Hepatocyte (in vitro differentiated cells): Measurements from ENCODE around the gene PRR23E. TPM values are rescaled to one million over a fixed set of nuclear protein-coding genes. Genes with fewer than 3 reads are reported as not detected.

ENCODE experiments used
- DNase-seq: peaks from one replicate; pipeline ENCODE4 v3.0.0-alpha.2; 2016; ENCODE audit warnings: low spot score
- H2AFZ ChIP-seq: fragments of 200-600 bp; sonication (generic); 2 replicates; pipeline ENCODE4 v1.6.0; 2016; ENCODE audit warnings: antibody characterized with exemption, mild to moderate bottlenecking
- H3K27ac ChIP-seq: fragments of 200-600 bp; sonication (generic); 2 replicates; pipeline ENCODE4 v1.5.1; 2016; ENCODE audit warnings: mild to moderate bottlenecking
- H3K27me3 ChIP-seq: fragments of 200-600 bp; sonication (generic); 2 replicates; pipeline ENCODE4 v1.6.1; 2016
- H3K36me3 ChIP-seq: fragments of 200-600 bp; sonication (generic); replicated peaks from 2 replicates; pipeline ENCODE4 v1.5.1; 2016; ENCODE audit warnings: low read depth; ENCODE audit not compliant: insufficient read depth
- H3K4me1 ChIP-seq: fragments of 200-600 bp; sonication (generic); 2 replicates; pipeline ENCODE4 v1.5.1; 2016; ENCODE audit warnings: mild to moderate bottlenecking, moderate library complexity; ENCODE audit not compliant: insufficient read depth
- H3K4me2 ChIP-seq: fragments of 200-600 bp; sonication (generic); 2 replicates; pipeline ENCODE4 v1.6.0; 2016
- H3K4me3 ChIP-seq: fragments of 200-600 bp; sonication (generic); 2 replicates; pipeline ENCODE4 v1.5.1; 2016; ENCODE audit warnings: mild to moderate bottlenecking
- H3K79me2 ChIP-seq: fragments of 200-600 bp; sonication (generic); 2 replicates; pipeline ENCODE4 v1.6.0; 2017; ENCODE audit warnings: mild to moderate bottlenecking
- H3K9me2 ChIP-seq: fragments of 200-600 bp; sonication (generic); replicated peaks from 2 replicates; pipeline ENCODE4 v1.6.0; 2017; ENCODE audit warnings: mild to moderate bottlenecking; ENCODE audit not compliant: insufficient read depth
- H3K9me3 ChIP-seq: fragments of 200-600 bp; sonication (generic); 2 replicates; pipeline ENCODE4 v1.5.1; 2016; ENCODE audit warnings: low read depth, mild to moderate bottlenecking
- H4K20me1 ChIP-seq: fragments of 200-600 bp; sonication (generic); 2 replicates; pipeline ENCODE4 v1.6.0; 2016; ENCODE audit warnings: mild to moderate bottlenecking; ENCODE audit not compliant: insufficient read depth, poor library complexity, severe bottlenecking
- CTCF ChIP-seq: fragments of 200-600 bp; sonication (generic); IDR thresholded peaks from 2 replicates; pipeline ENCODE4 v1.5.1; 2016; ENCODE audit warnings: antibody characterized with exemption, mild to moderate bottlenecking; ENCODE audit not compliant: poor library complexity
- EZH2 ChIP-seq: fragments of 200-600 bp; sonication (generic); IDR thresholded peaks from 2 replicates; pipeline ENCODE4 v1.6.1; 2016; ENCODE audit warnings: antibody characterized with exemption, mild to moderate bottlenecking, borderline replicate concordance
- EZH2phosphoT487 ChIP-seq: fragments of 200-600 bp; sonication (generic); IDR thresholded peaks from one replicate; pipeline ENCODE4 v1.6.1; 2018; ENCODE audit warnings: antibody characterized with exemption, mild to moderate bottlenecking, low read depth, moderate library complexity; ENCODE audit not compliant: unreplicated experiment, severe bottlenecking
- WGBS: methylation state at CpG from one replicate; pipeline ENCODE4 v1.1.6; 2016; ENCODE audit warnings: low lambda C conversion rate; ENCODE audit errors: missing lambda C conversion rate; 5-methylcytosine and 5-hydroxymethylcytosine counted together
- polyA plus RNA-seq: library from polyadenylated mRNA; unstranded; fragments of >200 nt; fragmentation: Nextera tagmentation; extraction: Ambion mirVana; gene quantifications from 2 replicates; pipeline ENCODE4 v1.2.1, GENCODE V29; 2016
- total RNA-seq: library from RNA; depleted of rRNA; stranded (reverse); fragments of >200 nt; gene quantifications from 2 replicates; pipeline ENCODE4 v1.2.3, GENCODE V29; 2014

Gene PRR23E
- total and polyA plus RNA-seq, 2 experiments from 2014 or later: not detected

- Histone ChIP-seq H4K20me1 (no peaks in the 10 kb centered on the region), H3K4me3 (no peak overlapping the region), H3K27me3 (peaks cover 6% of the 10 kb centered on the region), H3K79me2 (no peaks in the 10 kb centered on the region), H3K4me1 (peaks cover 18% of the 10 kb centered on the region), H3K9me3 (no peaks in the 10 kb centered on the region), H3K4me2 (no peak overlapping the region), H2AFZ (no peak overlapping the region), H3K36me3 (no peaks in the 10 kb centered on the region), H3K27ac (no peak overlapping the region), H3K9me2 (no peaks in the 10 kb centered on the region)
- TF ChIP-seq EZH2: no peak
- no peak for TF ChIP-seq EZH2phosphoT487
- TF ChIP-seq CTCF: no peak
- 91% methylated on average over 6 of the region's 6 CpGs for WGBS
- no peak for DNase-seq
Observed at GRCh38 chr3:127145266-127145665, 47.7 kb upstream of the PRR23E start.

DNA sequence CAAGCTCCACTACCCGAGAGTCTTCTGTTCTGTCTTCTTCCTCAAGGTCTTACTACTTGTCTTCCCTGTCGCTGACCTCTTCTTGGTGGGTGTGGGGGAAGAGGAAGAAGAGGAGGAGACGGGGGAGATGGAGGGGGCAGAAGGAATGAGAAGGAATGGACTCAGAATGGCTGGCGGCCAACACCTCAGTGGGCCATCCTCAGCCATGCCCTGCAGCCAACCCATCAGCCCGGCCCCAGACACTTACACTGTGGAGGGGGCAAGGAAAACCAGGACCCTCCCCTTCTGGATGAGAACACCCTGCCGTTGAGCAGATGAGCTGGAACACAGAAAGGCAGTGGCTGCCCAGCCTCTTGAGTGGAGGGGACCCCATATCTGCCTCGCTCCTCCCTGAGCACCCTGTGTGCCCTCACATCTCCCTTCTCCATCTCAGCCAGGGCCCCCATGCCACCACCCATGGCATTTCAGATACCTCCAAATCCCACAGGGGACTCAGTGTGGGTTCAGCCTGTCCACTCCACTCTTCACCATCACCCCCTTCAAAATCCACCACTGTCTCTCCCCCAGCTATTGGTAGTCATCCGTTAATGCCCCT lies 45.5 kb upstream of the PRR23E start:
- no peaks in the 10 kb centered on the region for H3K36me3 ChIP-seq
- no peaks in the 10 kb centered on the region for H3K9me3 ChIP-seq
- H3K79me2 ChIP-seq: no peaks in the 10 kb centered on the region
- no peak overlapping the region for H3K27ac ChIP-seq
- H3K9me2 ChIP-seq: no peaks in the 10 kb centered on the region
- no peak for DNase-seq
- H3K4me3 ChIP-seq: no peak overlapping the region
- no peak for TF ChIP-seq EZH2
- no peak for TF ChIP-seq CTCF
- no peak for TF ChIP-seq EZH2phosphoT487
- H3K4me1 ChIP-seq: peaks cover 8% of the 10 kb centered on the region
- H3K4me2 ChIP-seq: no peak overlapping the region
- peaks cover 6% of the 10 kb centered on the region for H3K27me3 ChIP-seq
- no peaks in the 10 kb centered on the region for H4K20me1 ChIP-seq
- 87% methylated on average over 7 of the region's 8 CpGs for WGBS
- no peak overlapping the region for H2AFZ ChIP-seq

GRCh38 chr3:127149621-127150310 lies 43.2 kb upstream of the PRR23E start:
- no peak for DNase-seq
- WGBS: 82% methylated on average over 6 of the region's 6 CpGs

More at GRCh38 chr3:127149621-127150310, 43.2 kb upstream of the PRR23E start:
- peaks cover 6% of the 10 kb centered on the region for H3K27me3 ChIP-seq
- no peaks in the 10 kb centered on the region for H3K36me3 ChIP-seq
- no peaks in the 10 kb centered on the region for H4K20me1 ChIP-seq
- no peaks in the 10 kb centered on the region for H3K79me2 ChIP-seq
- H3K27ac ChIP-seq: no peak overlapping the region
- H3K4me2 ChIP-seq: no peak overlapping the region
- no peak overlapping the region for H2AFZ ChIP-seq
- H3K4me1 ChIP-seq: no peaks in the 10 kb centered on the region
- H3K4me3 ChIP-seq: no peak overlapping the region
- H3K9me3 ChIP-seq: no peaks in the 10 kb centered on the region
- TF ChIP-seq EZH2phosphoT487 (no peak), EZH2 (no peak), CTCF (no peak)
- no peaks in the 10 kb centered on the region for H3K9me2 ChIP-seq
